NT2/D1 (cell line): ENCODE results near the gene CAMK4.

Experiments used
- SUZ12 ChIP-seq: IDR thresholded peaks from 2 replicates; pipeline ENCODE4 v1.6.1; 2011; ENCODE audit not compliant: insufficient read length, insufficient read depth; ENCODE audit errors: extremely low read depth
- YY1 ChIP-seq: IDR thresholded peaks from 2 replicates; pipeline ENCODE4 v1.6.1; 2011; ENCODE audit not compliant: insufficient read length, insufficient read depth
- ZNF274 ChIP-seq: IDR thresholded peaks from 2 replicates; pipeline ENCODE4 v1.6.1; 2011; ENCODE audit warnings: mild to moderate bottlenecking, low read depth, low read length

GRCh38 chr5:111509119-111509518 lies 284.9 kb downstream of the CAMK4 start:
- TF ChIP-seq YY1 (no peak), SUZ12 (no peak), ZNF274 (no peak)
